ENCODE data around the gene GPSM1.
A peak's percentile ranks its signal among the peaks of the same experiment; 100 is the strongest.
"Not testable (repeated sequence)": the region's sequence is repeated elsewhere in the genome, so short reads cannot be mapped to it uniquely, and the experiment has no call there.

GPSM1 gene

GRCh38 chr9:136306211-136307208 is 20.8 kb upstream of the GPSM1 start:
- DNase-seq, result no peak

GRCh38 chr9:136307215-136307750 is 20.1 kb upstream of the GPSM1 start:
- DNase-seq, result no peak

DNA sequence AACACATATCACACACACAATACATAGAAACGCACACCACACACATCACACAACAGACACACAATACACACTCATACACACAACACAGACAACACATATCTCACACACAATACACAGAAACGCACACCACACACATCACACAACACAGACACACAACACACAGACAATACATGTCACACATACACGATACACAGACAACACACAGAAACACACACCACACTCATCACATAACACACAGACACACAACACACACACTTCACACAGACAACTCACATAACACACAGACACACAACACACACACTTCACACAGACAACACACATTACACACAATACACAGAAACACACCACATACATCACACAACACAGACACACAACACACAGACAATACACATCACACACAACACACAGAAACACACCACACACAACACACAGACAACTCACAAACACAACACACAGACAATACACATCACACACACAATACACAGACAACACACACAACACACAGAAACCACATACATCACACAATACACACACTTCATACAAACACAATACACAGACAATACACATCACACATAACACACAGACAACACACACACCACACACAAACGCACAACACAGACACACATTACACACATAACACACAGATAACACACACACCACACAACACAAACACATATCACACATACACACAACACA is 19.2 kb upstream of the GPSM1 start:
- DNase-seq, result no peak

GRCh38 chr9:136308702-136309053 is 18.7 kb upstream of the GPSM1 start:
- no peak for DNase-seq

DNA sequence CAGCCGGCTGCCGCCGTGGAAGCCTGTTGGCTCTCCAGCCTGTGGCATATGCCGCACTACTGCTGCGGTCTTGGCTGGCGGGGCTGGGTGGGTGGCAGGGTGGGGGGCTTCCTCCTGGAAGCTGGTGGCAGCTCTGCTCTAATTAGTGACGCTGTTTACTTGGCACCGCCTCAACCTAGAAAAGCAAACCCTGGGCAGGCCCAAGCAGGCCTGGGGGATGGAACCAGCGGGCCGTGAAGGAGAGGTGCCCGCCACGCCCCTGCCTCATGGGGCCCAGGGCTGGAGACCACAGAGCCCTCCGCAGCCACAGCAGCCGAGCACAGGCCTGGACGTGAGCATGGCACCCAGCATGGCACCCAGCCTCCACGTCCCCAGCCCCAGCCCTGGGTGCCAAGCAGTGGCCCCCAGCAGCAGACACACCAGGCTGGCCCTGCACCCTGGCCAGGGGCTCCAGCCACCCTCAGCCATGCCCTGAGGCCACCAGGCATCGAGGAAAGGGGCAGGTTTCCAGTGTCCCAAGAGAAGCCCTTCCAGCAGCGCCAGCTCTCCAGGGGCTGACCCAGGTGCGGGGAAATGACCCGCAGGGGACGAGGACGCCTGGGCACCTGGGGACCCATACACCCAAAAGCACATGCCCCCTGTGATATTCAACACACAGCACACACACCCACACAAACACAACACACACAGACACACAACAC is 18.1 kb upstream of the GPSM1 start:
- DNase-seq, result no peak

DNA sequence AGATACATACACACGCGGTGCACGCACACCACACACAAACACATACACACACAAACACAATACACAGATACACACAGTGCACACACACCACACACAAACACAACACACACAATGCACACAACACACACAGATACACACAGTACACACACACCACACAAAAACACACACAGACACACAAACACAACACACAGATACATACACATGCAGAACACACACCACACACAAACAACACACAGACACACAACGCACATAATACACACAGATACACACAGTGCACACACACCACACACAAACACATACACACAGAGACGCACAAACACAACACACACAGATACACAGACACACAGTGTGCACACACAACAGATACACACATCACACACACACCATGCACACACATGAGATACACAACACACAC is 17.5 kb upstream of the GPSM1 start:
- DNase-seq, result no peak

GRCh38 chr9:136310273-136311030 is 16.9 kb upstream of the GPSM1 start:
- no peak for DNase-seq

DNA sequence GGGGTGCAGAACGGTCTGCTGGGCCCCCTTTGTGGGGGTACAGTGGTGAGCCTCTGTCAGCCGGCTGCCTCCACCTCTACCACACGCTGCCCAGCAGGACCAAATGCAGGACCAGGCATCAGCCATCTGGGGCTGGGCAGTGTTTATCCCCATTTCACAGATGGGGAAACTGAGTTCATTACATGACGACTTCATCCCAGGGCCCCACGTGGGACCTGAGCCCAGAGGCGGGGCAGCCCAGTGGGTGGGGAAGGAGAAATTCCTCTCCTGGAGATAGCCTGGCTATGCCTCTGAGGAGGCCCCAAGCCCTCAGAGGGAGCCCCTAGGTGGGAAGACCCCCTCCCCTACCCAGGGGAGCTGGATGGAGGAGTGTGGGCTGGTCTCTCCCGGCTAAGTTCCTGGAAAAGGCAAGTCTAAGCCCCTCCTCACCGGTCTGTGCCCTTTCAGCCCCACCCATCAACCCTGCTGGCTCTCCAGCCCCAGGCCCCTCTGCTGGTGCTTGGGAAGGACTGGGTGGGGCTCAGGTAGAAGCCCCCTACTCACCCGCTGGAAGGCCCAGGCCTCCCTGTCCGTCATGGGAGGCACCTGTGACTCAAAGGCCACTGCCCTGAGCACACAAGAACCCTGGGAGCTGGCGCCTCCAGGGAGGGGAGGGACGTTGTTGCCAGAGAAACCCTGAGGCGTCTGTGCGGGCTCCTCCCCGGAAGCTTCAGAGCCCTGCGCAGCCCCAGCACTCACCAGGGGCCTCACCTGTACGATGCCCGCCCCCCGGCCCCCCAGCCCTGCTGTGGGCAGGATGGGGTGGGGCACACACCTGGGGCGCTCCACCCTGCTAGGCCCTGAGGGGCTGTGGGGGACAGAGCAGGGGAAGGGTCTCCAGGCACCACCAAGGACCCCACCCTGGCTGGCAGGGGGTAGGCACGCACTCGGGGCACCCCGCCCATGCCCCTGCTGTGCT is 16.0 kb upstream of the GPSM1 start:
- no peak for DNase-seq

DNA sequence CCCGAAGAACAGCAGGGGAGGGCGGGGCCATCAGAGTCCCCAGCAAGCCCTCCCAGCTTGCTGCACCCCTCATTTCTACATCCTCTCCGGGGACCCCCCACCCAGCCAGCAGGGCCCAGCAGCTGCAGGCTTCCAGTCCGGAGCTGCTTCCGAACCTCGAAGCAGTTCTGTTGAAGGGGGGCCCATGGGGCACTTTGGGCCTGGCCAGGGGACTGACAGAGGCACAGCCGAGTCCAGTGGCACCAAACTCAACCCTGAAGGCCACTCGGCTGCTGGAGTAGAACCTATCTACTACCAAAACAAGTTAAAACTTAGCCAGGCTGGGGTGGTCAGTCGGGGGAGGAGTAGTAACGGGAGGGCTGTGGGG is 15.3 kb upstream of the GPSM1 start:
- no peak for DNase-seq

DNA sequence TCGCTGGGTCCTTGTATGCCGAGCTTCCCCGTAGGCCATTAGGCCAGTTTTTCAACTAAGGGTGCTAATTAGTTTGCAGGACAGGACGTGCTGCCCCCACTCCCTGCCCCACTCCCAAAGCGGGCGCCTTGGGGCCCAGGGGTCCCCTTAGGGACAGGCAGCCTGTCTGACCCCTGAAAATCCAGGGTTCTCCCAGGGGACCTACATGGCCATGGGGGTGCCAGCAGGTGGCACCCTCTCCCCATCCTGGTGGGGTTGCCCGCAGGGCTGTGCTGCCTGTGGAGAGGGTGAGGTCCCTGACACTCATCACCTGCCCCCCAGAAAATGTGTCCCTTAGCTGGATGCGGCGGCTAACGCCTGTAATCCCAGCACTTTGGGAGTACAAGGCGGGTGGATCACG is 14.9 kb upstream of the GPSM1 start:
- DNase-seq, result peak; percentile 90

DNA sequence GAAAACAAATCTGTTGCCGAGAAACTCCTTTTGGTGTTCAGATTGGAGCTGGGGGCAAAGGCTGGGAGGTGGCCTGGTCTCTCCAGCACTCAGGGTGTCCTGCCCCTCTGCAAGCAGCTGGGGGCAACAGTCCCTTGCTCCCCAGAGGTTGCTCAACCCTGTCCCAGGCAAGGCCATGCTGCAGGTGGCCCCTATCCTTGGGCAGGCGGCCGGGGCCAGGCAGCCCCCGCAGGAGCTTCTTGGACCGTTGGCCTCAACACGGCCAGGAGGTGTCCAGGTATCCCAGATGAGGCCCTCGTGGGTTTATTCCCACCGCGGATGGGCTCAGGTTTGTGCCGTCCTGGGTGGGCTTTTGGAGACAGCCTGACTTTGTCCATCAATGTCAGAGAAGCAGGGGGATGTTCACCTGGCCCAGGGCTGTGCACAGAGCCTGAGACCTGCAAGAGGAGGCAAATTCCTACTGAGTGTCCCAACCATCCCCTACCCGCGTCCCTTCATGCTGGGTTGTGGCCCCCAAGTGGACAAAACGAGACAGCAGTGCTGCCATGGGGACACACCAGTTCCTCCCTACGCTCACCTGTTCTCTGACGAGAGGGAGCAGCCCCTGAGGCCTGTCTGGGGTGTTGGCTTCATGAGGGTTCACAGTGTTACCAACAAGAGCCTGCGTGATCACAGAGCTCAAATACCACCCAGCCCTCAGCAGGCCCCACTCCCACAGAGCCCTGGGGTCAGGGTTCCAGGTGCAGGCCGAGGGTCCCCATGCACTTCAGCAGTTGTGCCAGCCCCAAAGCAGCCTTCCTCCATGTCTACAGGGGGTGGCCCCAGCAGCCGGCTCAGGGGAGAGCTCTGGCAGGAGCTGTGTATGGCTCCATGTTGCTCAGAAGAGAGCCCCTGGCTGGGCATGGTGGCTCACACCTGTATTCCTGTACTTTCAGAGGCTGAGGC is 14.0 kb upstream of the GPSM1 start:
- DNase-seq, result no peak

DNA sequence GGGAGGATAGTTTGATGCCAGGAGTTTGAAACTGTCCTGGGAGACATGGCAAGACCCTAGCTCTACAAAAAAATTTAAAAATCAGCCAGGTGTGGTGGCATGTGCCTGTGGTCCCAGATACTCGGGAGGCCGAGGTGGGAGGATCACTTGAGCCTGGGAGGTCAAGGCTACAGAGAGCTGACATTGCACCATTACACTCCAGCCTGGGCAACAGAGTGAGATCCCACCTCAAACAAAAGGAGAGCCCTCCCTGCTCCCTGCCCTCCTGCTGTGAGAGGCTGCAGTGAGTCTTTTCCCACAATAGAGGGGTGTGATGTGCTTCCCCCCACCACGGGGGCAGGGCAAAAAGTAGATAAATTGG is 13.3 kb upstream of the GPSM1 start:
- no peak for DNase-seq

- DNase-seq, result no peak
Observed at GRCh38 chr9:136314944-136315343, 12.4 kb upstream of the GPSM1 start.

DNA sequence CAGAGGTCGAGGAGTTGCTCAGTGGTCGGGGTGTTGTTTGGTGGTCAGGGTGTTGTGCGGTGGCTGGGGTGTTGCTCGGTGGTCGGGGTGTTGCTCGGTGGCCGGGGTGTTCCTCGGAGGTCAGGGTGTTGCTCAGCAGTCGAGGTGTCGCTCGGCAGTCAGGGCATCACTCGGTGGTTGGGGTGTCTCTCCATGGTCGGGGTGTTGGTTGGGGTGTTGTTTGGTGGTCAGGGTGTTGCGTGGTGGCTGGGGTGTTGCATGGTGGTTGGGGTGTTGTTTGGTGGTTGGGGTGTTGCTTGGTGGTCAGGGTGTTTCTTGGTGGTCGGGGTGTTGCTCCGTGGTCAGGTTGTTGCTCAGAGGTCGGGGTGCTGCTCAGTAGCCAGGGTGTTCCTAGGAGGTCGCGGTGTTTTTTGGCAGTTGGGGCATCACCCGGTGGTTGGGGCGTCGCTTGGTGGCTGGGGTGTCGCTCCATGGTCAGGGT is 11.0 kb upstream of the GPSM1 start:
- DNase-seq, result no peak

- DNase-seq, result no peak
Observed at GRCh38 chr9:136316896-136317676, 10.3 kb upstream of the GPSM1 start.

- DNase-seq, result no peak
Observed at GRCh38 chr9:136317695-136318094, 9.6 kb upstream of the GPSM1 start.

- DNase-seq, result no peak
Observed at GRCh38 chr9:136318111-136318775, 9.1 kb upstream of the GPSM1 start.

DNA sequence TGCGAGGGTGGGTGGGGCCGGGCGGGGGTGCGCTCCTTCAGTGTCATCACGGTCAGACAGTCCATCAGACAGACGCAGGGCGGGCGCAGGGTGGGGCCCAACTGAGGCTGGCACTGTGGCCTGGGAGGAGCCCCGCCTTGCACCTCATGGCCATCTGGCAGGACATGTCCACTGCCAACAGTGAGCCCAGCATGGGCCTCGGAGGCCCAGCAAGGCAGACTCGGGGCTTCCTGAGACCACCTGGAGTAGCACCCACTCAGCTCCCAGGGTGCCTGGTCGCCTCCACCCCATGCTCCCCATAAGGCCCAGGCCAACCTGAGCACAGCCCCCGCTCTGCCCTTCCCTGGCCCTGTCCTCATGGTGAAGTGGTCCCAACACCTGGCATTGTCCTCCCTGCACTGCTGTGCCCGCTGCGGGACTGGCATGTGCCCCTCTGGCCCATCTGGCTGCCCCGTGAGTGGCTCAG is 8.5 kb upstream of the GPSM1 start:
- DNase-seq, result no peak

- not testable (repeated sequence) for DNase-seq
Observed at GRCh38 chr9:136319244-136319643, 8.1 kb upstream of the GPSM1 start.

Measured in 8988T (cell line).